Activated CD4-positive, alpha-beta T cell treated with anti-CD3 and anti-CD28 coated beads, Interleukin-2, amount 50 U/mL, for 1 hour (primary cell): ENCODE results near the gene KIF27.
"Not testable (repeated sequence)": the region's sequence is repeated elsewhere in the genome, so short reads cannot be mapped to it uniquely, and the experiment has no call there.

Experiments used
- DNase-seq: peaks from one replicate; pipeline ENCODE4 v3.0.0-alpha.2; 2020

Gene KIF27

DNA sequence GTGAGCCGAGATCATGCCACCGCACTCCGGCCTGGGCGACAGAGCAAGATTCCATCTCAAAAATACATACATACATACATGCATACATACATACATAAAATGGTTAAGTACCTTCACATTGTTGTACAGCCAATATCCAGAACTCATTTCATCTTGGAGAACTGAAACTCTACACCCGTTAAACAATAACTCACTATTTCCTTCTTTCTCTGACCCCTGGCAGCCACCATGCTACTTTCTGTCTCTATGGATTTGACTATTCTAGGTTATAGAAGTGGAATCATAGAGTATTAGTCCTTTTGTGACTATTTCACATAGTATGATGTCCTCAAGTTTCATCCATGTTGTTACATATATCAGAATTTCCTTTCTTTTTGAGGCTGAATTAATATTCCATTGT lies 9.6 kb upstream of the KIF27 start:
- no peak for DNase-seq

DNA sequence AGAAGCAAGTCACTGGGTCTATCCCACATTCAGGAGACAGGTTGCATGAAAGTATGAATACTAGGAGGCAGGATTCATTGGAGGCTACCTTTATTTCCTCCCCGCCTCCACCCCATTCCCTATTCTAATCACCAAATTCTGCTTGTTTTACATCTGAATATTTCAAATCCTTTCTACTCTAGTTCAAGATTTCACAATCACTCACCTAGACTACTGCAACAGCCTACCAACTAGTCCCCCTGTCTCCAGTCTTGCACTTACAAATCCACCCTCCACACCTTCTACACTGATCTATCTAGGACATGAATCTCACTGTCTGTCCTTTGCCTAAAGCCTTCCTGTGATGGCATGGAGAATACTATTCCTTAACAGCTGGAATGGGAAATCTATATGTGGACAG lies 6.4 kb upstream of the KIF27 start:
- DNase-seq, result no peak

GRCh38 chr9:83920469-83920926 lies 734 bp downstream of the KIF27 start:
- DNase-seq, result no peak

DNA sequence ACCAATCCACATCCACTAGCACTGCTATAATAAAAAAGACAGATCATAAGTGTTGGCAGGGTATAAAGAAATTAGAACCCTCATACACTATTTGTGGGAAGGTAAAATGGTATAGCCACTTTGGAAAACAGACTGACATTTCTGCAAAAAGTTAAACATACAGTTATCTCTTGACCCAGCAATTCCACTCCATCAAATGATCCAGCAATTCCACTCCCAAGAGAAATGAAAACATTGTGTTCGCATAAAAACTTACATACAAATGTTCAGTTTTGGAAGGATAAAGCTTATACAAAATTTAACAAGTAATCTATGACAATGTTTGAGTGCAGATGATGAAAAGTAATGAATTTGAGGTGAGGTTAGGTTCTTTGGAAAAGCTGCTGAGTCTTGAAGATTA lies 2.1 kb downstream of the KIF27 start:
- DNase-seq, result no peak

DNA sequence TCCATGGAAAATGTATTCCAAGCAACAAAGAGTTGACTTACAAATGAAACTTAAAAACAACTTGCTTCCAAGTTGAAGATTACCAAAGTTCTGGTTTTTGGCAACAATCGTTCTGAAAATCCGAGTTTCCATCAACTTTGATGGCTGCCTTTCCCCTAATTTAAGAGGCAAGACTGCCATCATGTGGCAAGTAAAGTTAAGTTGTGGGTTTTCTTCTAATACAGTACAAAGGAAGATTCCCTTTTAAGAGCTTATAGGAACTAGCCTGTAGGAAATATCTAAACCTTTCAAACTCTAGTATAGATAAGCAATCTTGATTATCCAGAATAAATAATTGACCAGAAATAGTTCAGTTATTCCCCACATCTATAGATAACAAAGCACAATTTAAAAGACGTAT lies 9.0 kb downstream of the KIF27 start:
- not testable (repeated sequence) for DNase-seq

DNA sequence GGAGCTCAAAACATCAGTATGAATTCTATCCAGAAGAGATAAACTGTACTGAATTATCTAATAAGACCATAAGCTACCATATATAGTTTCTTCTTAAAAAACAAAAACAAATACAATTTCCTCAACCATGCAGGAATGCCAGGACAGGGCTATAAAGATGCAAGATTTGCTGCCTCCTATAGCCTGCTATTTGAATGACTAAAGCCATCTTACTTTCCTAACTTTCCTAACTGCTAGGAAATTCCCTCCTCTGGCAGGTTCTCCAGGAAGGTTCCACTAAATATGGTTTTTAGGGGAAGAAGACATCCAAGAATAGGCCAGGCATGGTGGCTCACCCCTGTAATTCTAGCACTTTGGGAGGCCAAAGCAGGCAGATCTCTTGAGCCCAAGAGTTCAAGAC lies 15.1 kb downstream of the KIF27 start:
- no peak for DNase-seq

- DNase-seq, result not testable (repeated sequence)
Measured at GRCh38 chr9:83900615-83901014, 20.6 kb downstream of the KIF27 start.

GRCh38 chr9:83894301-83894700 lies 26.9 kb downstream of the KIF27 start:
- DNase-seq, result not testable (repeated sequence)

- DNase-seq, result not testable (repeated sequence)
Measured at GRCh38 chr9:83886498-83886897, 34.7 kb downstream of the KIF27 start.

GRCh38 chr9:83885559-83886240 lies 35.5 kb downstream of the KIF27 start:
- not testable (repeated sequence) for DNase-seq

GRCh38 chr9:83881687-83882408 lies 39.4 kb downstream of the KIF27 start:
- not testable (repeated sequence) for DNase-seq

- not testable (repeated sequence) for DNase-seq
Measured at GRCh38 chr9:83875559-83875958, 45.7 kb downstream of the KIF27 start.

DNA sequence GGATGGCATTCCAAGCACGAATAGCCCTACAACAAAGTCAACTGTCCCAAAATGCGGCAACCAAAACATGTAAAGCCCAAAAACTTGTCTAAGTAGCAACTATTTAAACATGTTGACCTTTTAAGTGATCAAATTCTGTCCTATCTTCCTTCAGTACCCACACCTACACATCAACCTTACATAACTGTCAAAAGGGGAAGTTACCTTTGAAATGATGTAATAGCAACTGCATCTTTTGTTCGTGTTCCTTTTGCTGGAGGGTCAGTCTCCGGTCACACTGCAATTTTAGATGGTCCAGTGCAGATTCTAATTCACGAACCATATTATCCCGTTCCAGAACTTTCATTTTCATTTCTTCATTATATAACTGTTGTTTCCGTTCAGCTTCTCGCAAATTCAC lies 71.3 kb downstream of the KIF27 start:
- DNase-seq, result not testable (repeated sequence)

- not testable (repeated sequence) for DNase-seq
Measured at GRCh38 chr9:83837070-83837643, 84.1 kb downstream of the KIF27 start.

DNA sequence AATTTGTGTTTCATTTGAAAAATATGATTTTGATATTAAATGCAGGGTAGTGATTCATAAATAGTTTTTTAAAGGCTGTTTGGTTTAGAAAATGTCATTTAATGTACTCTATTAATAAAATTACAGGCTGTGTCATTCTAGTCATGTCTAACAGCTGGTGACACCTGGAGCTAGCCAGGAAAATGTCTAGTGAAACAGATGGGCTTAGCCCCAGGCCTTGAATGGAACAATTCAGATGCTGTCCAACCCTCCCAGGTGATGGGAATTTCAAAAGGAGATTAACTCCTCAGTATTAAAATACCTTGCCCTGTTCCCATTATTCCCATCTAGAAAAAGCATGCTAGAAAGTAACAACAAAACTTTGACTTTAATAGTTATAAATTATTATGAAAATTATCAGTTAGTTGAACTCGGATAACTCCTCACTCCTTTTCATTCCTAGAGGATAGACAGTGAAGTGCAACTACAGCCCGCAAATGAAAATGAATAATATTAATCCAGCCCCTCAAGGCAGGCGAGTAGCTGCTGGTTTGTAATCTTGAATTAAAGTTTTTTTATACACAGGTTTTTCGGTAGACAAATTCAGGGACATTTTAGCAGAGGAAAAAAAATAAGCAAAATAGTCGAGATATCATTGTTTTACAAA lies 90.7 kb downstream of the KIF27 start:
- DNase-seq, result not testable (repeated sequence)

- not testable (repeated sequence) for DNase-seq
Measured at GRCh38 chr9:83824986-83825623, 96.1 kb downstream of the KIF27 start.

DNA sequence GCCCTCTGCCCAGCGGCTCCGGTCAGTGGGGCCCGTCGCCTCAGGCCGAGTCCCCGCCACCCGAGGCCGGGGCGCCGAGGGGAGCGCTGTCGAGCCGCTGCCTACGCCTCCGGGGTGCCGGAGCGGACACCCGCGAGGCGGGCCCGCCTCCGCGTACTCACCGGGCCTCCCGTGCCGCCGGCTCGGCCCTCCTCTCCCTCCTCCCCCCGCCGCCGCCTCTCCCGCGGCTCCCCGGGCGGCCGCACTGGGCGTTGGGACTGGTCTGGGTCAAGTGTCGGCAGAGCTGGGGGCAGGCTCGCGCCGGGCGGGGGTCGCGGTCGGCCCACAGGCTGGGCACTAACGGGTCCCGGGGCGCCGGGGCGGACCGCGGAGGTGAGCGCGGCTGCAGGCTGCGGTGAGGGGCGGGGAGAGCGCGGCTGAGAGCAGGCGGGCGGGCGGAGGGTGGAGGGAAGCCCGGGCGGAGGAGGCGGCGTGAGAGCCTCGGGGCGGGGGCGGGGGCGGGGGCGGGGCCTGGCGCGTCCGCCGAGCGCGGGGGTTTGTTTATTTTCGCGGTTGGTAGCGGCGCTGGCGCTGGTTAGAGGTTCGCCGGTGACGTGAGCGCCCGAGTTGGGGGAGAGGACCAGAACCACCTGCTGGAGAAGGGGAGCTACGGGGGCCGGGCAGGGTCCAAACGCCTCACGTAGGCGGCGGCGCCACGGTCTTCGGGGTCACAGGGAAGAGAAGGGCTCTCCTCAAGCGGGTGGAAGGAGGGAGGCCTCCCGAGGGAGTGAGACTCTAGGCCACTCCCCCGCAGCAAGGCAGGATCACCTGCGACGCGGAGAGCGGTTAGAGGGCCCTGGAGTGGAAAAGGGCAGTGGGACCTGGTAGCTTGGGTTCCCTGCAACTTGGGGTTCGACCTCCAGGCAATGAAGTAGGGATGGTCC lies 103.6 kb downstream of the KIF27 start, which contains the start of gene GKAP1:
GKAP1 (minus strand) TSS at position 414 of the 923 bp plus-strand sequence. CDS start 11,252 bp downstream, outside the sequence.
- DNase-seq, result peak; percentile 81

DNA sequence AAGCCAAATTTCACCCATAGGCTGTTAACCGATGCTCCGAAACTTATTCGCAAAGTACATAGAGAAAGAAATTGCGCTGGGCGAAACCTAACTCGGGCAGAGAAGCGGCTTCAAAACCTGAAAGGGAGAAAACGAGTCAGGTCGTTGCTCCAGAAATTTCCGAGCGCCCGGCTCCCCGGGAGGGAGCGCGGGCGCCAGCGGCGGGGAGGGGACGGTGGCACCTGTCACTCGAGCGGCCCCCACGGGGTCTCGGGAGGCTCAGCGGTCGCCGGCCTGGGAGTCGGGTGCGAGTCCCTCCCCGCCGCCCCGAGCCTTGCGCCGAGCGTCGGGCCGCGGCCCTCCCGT lies 104.2 kb downstream of the KIF27 start:
- DNase-seq, result peak; percentile 35

DNA sequence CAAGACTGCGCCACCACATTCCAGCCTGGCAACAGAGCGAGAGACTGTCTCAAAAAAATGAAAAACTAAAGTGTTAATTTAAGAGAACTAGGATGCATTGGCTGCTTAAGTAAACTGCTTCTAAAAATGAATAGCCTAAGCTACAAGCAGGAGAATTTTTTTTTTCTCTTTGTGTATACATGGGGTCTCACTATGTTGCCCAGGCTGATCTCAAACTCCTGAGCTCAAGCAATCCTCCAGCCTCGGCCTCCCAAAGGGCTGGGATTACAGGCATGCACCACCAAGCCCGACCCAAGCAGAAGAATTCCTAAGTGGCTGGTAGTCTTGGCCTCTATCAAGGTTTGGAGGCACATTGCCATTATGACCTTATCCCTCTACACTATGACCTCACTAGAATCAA lies 106.1 kb downstream of the KIF27 start:
- not testable (repeated sequence) for DNase-seq

GRCh38 chr9:83809213-83809612 lies 112.0 kb downstream of the KIF27 start:
- not testable (repeated sequence) for DNase-seq

DNA sequence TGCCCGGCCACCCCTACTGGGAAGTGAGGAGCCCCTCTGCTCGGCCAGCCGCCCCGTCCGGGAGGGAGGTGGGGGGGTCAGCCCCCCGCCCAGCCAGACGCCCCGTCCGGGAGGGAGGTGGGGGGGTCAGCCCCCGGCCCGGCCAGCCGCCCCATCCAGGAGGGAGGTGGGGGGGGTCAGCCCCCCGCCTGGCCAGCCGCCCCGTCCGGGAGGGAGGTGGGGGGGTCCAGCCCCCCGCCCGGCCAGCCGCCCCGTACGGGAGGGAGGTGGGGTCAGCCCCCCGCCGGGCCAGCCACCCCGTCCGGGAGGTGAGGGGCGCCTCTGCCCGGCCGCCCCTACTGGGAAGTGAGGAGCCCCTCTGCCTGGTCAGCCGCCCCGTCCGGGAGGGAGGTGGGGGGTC lies 116.8 kb downstream of the KIF27 start:
- not testable (repeated sequence) for DNase-seq

DNA sequence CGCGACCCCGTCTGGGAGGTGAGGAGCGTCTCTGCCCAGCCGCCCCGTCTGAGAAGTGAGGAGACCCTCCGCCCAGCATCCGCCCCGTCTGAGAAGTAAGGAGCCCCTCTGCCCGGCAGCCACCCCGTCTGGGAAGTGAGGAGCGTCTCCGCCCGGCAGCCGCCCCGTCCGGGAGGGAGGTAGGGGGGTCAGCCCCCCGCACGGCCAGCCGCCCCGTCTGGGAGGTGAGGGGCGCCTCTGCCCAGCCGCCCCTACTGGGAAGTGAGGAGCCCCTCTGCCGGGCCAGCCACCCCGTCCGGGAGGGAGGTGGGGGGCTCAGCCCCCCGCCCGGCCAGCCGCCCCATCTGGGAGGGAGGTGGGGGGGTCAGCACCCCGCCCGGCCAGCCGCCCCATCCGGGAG lies 117.3 kb downstream of the KIF27 start:
- DNase-seq, result not testable (repeated sequence)
